AG04449 (cell line): ENCODE results near the gene FBN2.

Experiments used
- CTCF ChIA-PET: fragments of 350-600 bp; formaldehyde crosslinking; extraction: SDS; loops from one replicate; lab custom pipeline; 2021; ENCODE audit warnings: antibody characterized with exemption; lab: Yijun Ruan, JAX
- POLR2A ChIA-PET: fragments of 400-600, 350-600 bp; formaldehyde crosslinking; extraction: SDS; loops from one replicate; lab custom pipeline; 2020; ENCODE audit warnings: antibody characterized with exemption, inconsistent platforms; lab: Yijun Ruan, JAX
- DNase-seq: peaks from one replicate; pipeline ENCODE4 v3.0.0-alpha.2; 2010; ENCODE audit warnings: low read depth, low spot score
- H3K4me3 ChIP-seq: 2 replicates; pipeline ENCODE4 v1.5.1; 2011; ENCODE audit warnings: low read depth, mild to moderate bottlenecking, control low read depth, low read length
- CTCF ChIP-seq: IDR thresholded peaks from one replicate; pipeline ENCODE4 v1.5.1; 2011; ENCODE audit warnings: mild to moderate bottlenecking, moderate library complexity, low read length, control low read depth, inconsistent platforms; ENCODE audit not compliant: insufficient read depth; ENCODE audit errors: missing control alignments

Gene FBN2

GRCh38 chr5:128241051-128241695 lies 296.9 kb downstream of the FBN2 start:
- DNase-seq, result no peak
- H3K4me3 ChIP-seq, result no peak overlapping the region
- POLR2A ChIA-PET, result interaction anchor here (0.7 kb wide), 1 partner anchor 709 kb away, joined by 3 read pairs; no protein-coding TSS in a partner anchor
- no peak for TF ChIP-seq CTCF
- CTCF ChIA-PET, result interaction anchor here (0.7 to 3.8 kb wide), 4 partner anchors 18 to 39 kb away, joined by 3 to 20 read pairs (median 4); no protein-coding TSS in a partner anchor

- DNase-seq, result no peak
- POLR2A ChIA-PET, result no interaction called here
- CTCF ChIA-PET, result interaction anchor here (0.9 to 1.4 kb wide), 3 partner anchors 23 to 675 kb away, joined by 3 to 6 read pairs (median 3); no protein-coding TSS in a partner anchor
- H3K4me3 ChIP-seq, result no peak overlapping the region
- TF ChIP-seq CTCF, result no peak
Measured at GRCh38 chr5:128237546-128237945, 300.5 kb downstream of the FBN2 start.

- no peak overlapping the region for H3K4me3 ChIP-seq
- ChIA-PET CTCF (interaction anchor here (0.9 to 1.4 kb wide), 3 partner anchors 23 to 674 kb away, joined by 3 to 6 read pairs (median 3); no protein-coding TSS in a partner anchor), POLR2A (no interaction called here)
- DNase-seq, result no peak
- no peak for TF ChIP-seq CTCF
Measured at GRCh38 chr5:128237000-128237399, 301.0 kb downstream of the FBN2 start.

- TF ChIP-seq CTCF, result no peak
- DNase-seq, result no peak
Measured at GRCh38 chr5:128236334-128236733, 301.7 kb downstream of the FBN2 start.

GRCh38 chr5:128234928-128235641 lies 303.0 kb downstream of the FBN2 start:
- CTCF ChIA-PET, result no interaction called here
- POLR2A ChIA-PET, result no interaction called here
- no peak overlapping the region for H3K4me3 ChIP-seq
- no peak for DNase-seq
- no peak for TF ChIP-seq CTCF

More at GRCh38 chr5:128236334-128236733, 301.7 kb downstream of the FBN2 start:
- CTCF ChIA-PET, result interaction anchor here (1.0 kb wide), 1 partner anchor 244 kb away, joined by 3 read pairs; no protein-coding TSS in a partner anchor
- POLR2A ChIA-PET, result no interaction called here
- H3K4me3 ChIP-seq, result no peak overlapping the region

- ChIA-PET CTCF (interaction anchor here (1.2 kb wide), 1 partner anchor 17 kb away, joined by 4 read pairs; no protein-coding TSS in a partner anchor), POLR2A (interaction anchor here (1.4 kb wide), 1 partner anchor 11 kb away, joined by 7 read pairs; no protein-coding TSS in a partner anchor)
- no peak for DNase-seq
- TF ChIP-seq CTCF, result no peak
- H3K4me3 ChIP-seq, result no peak overlapping the region
Measured at GRCh38 chr5:128228521-128228920, 309.5 kb downstream of the FBN2 start.
